NT2/D1 (cell line): ENCODE results near the gene SHMT1.
"Not testable (repeated sequence)": the region's sequence is repeated elsewhere in the genome, so short reads cannot be mapped to it uniquely, and the experiment has no call there.

Experiments used
- YY1 ChIP-seq: IDR thresholded peaks from 2 replicates; pipeline ENCODE4 v1.6.1; 2011; ENCODE audit not compliant: insufficient read length, insufficient read depth
- ZNF274 ChIP-seq: IDR thresholded peaks from 2 replicates; pipeline ENCODE4 v1.6.1; 2011; ENCODE audit warnings: mild to moderate bottlenecking, low read depth, low read length

- TF ChIP-seq YY1, ZNF274: not testable (repeated sequence)
Observed at GRCh38 chr17:18384271-18384670, 20.9 kb upstream of the SHMT1 start.
